Immature natural killer cell (primary cell): ENCODE measurements around the gene CACNA1C. TPM values are rescaled to one million over a fixed set of nuclear protein-coding genes. Genes with fewer than 3 reads are reported as not detected.

ENCODE experiments used
- DNase-seq, 3 donors: peaks; one replicate each; pipeline ENCODE4 v3.0.0; 2022; ENCODE audit warnings: mixed read lengths in 1 of 3
- H3K27ac Mint-ChIP-seq, 6 donors: one replicate each; pipeline ENCODE4 v1.8.0; 2020; ENCODE audit warnings: mixed read lengths in 6 of 6, mild to moderate bottlenecking in 5 of 6, inconsistent platforms in 4 of 6, moderate library complexity in 3 of 6
- H3K27me3 Mint-ChIP-seq, 3 donors: one replicate each; pipeline ENCODE4 v1.8.0; 2020 to 2021; ENCODE audit warnings: low read depth in 3 of 3, mild to moderate bottlenecking in 3 of 3, mixed read lengths in 3 of 3, moderate library complexity in 3 of 3, inconsistent platforms in 1 of 3
- H3K36me3 Mint-ChIP-seq, 3 donors: one replicate each; pipeline ENCODE4 v1.8.0; 2020; ENCODE audit warnings: mixed read lengths in 3 of 3, inconsistent platforms in 2 of 3, mild to moderate bottlenecking in 2 of 3
- H3K4me1 Mint-ChIP-seq, 2 donors: one replicate each; pipeline ENCODE4 v1.8.0; 2020; ENCODE audit warnings: inconsistent platforms in 2 of 2, mild to moderate bottlenecking in 2 of 2, mixed read lengths in 2 of 2, moderate library complexity in 1 of 2
- H3K4me3 Mint-ChIP-seq, 5 donors: one replicate each; pipeline ENCODE4 v1.8.0; 2020; ENCODE audit warnings: mild to moderate bottlenecking in 5 of 5, mixed read lengths in 5 of 5, inconsistent platforms in 3 of 5, moderate library complexity in 3 of 5
- H3K9me3 Mint-ChIP-seq, 6 donors: one replicate each; pipeline ENCODE4 v1.8.0; 2020; ENCODE audit warnings: mild to moderate bottlenecking in 6 of 6, mixed read lengths in 6 of 6, inconsistent platforms in 4 of 6, moderate library complexity in 3 of 6
- polyA plus RNA-seq, 3 donors: library from polyadenylated mRNA; unstranded; fragments of 300-500 nt; fragmentation: Illumina TruSeq; gene quantifications; one replicate each; pipeline ENCODE4 v1.2.3, GENCODE V29; 2021

The CACNA1C gene
- polyA plus RNA-seq, 3 donors from 2014 or later, result 0.05 to 0.36 (median 0.12) TPM

DNA sequence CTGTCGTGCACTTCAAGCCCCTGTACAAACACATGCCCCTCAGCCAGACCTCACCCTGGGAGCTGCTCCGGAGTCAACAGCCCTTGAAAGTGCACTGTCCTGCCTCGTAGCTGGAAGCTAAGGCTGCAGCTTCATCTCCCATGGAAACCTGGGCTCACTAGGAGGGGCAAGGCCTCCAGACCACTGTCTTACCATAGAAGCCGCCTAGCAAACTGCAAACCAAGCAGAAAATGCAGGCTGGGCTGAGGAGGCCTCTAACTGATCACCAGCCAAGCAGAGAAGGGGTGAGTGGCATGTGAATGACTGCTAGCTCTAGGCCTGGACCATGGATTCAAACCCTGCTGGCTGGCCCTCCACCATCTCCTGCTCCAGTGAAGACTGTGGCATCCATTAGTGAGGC, 340.2 kb downstream of the CACNA1C start:
- Mint-ChIP-seq H3K27ac (no peak overlapping the region), H3K36me3 (no peaks in the 10 kb centered on the region), H3K9me3 (peaks cover 0 to 2% (median 0%) of the 10 kb centered on the region in 6 donors), H3K4me1 (no peaks in the 10 kb centered on the region), H3K4me3 (no peak overlapping the region), H3K27me3 (peaks cover 0 to 2% (median 0%) of the 10 kb centered on the region in 3 donors)
- DNase-seq, result no peak

GRCh38 chr12:2393996-2394395, 341.2 kb downstream of the CACNA1C start:
- Mint-ChIP-seq H3K27ac (no peak overlapping the region), H3K27me3 (peaks cover 0 to 3% (median 0%) of the 10 kb centered on the region in 3 donors), H3K9me3 (peaks cover 0 to 2% (median 0%) of the 10 kb centered on the region in 6 donors), H3K4me1 (no peaks in the 10 kb centered on the region), H3K36me3 (no peaks in the 10 kb centered on the region), H3K4me3 (no peak overlapping the region)
- no peak for DNase-seq

- Mint-ChIP-seq H3K4me1 (no peaks in the 10 kb centered on the region), H3K27ac (no peak overlapping the region), H3K36me3 (no peaks in the 10 kb centered on the region), H3K4me3 (no peak overlapping the region), H3K9me3 (peaks cover 0 to 2% (median 0%) of the 10 kb centered on the region in 6 donors), H3K27me3 (peaks cover 0 to 4% (median 2%) of the 10 kb centered on the region in 3 donors)
- peak; percentile 4 to 13 (median 9) for DNase-seq
Observed at GRCh38 chr12:2395354-2395977, 342.7 kb downstream of the CACNA1C start.

- Mint-ChIP-seq H3K27ac (no peak overlapping the region), H3K4me1 (no peaks in the 10 kb centered on the region), H3K36me3 (no peaks in the 10 kb centered on the region), H3K4me3 (no peak overlapping the region), H3K9me3 (no peaks in the 10 kb centered on the region), H3K27me3 (peaks cover 0 to 4% (median 2%) of the 10 kb centered on the region in 3 donors)
- no peak for DNase-seq
Observed at GRCh38 chr12:2396448-2396871, 343.7 kb downstream of the CACNA1C start.

DNA sequence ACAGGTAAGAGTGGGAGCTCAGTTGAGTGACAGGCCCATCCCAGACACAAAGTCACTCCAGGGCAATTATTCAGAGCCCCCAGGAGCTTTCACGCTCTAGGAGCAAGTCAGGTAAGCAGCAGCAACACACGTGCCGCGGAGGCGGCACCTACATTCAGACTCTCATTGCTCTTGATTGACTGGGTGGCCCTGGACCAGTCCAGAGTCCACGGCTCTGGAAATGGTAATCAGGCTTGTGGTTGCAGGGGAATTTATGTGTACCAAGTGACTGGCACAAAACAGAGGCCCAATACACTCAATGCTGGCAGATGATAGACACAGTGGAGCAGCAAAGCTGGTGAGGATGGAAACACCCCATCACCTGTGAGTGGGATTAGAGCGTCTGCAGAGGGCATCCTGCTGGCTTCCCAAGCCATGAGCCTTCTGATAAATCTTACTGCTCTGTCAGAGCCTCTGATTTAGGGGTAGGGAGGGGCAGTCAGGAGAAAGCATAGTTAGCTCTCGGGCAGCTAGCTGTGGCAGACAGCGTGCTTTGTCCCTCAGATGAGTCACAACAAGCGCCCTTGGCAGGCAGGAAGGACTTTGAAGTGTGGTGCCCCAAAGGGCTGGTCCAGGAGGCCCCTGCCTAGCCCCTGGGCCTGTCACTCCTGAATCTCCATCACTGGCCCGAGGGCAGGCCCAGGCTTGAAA, 344.7 kb downstream of the CACNA1C start:
- H3K4me3 Mint-ChIP-seq, result no peak overlapping the region
- no peak for DNase-seq
- H3K27me3 Mint-ChIP-seq, result peaks cover 0 to 3% (median 2%) of the 10 kb centered on the region in 3 donors
- no peaks in the 10 kb centered on the region for H3K36me3 Mint-ChIP-seq
- H3K27ac Mint-ChIP-seq, result no peak overlapping the region
- no peaks in the 10 kb centered on the region for H3K9me3 Mint-ChIP-seq
- H3K4me1 Mint-ChIP-seq, result no peaks in the 10 kb centered on the region

DNA sequence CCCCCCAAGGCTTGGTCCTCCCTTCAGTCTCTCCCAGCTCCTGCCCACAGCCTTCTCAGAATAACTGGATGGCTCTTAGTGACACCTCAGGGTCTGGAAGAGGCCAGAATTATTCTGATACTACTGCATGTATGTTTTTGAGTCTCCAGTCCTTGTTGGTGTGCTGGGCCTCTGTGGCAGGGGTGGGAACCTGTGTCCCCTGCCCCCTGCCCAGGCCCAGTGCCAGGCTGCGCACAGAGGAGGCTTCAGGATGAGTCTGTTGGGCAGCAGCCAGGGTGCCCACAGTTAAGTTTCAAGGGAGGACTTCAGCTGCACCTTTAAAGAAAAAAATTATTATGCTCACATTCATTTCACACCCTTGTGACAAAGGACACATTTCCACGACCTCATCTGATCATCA, 348.3 kb downstream of the CACNA1C start:
- Mint-ChIP-seq H3K27ac (no peak overlapping the region), H3K36me3 (no peaks in the 10 kb centered on the region), H3K4me1 (no peaks in the 10 kb centered on the region), H3K9me3 (no peaks in the 10 kb centered on the region), H3K4me3 (no peak overlapping the region), H3K27me3 (peaks cover 0 to 3% (median 2%) of the 10 kb centered on the region in 3 donors)
- no peak for DNase-seq

- peaks cover 0 to 3% (median 2%) of the 10 kb centered on the region in 3 donors for H3K27me3 Mint-ChIP-seq
- no peak overlapping the region for H3K4me3 Mint-ChIP-seq
- no peaks in the 10 kb centered on the region for H3K4me1 Mint-ChIP-seq
- no peaks in the 10 kb centered on the region for H3K36me3 Mint-ChIP-seq
- H3K9me3 Mint-ChIP-seq, result no peaks in the 10 kb centered on the region
- no peak overlapping the region for H3K27ac Mint-ChIP-seq
- DNase-seq, result no peak
Observed at GRCh38 chr12:2402073-2402579, 349.3 kb downstream of the CACNA1C start.

DNA sequence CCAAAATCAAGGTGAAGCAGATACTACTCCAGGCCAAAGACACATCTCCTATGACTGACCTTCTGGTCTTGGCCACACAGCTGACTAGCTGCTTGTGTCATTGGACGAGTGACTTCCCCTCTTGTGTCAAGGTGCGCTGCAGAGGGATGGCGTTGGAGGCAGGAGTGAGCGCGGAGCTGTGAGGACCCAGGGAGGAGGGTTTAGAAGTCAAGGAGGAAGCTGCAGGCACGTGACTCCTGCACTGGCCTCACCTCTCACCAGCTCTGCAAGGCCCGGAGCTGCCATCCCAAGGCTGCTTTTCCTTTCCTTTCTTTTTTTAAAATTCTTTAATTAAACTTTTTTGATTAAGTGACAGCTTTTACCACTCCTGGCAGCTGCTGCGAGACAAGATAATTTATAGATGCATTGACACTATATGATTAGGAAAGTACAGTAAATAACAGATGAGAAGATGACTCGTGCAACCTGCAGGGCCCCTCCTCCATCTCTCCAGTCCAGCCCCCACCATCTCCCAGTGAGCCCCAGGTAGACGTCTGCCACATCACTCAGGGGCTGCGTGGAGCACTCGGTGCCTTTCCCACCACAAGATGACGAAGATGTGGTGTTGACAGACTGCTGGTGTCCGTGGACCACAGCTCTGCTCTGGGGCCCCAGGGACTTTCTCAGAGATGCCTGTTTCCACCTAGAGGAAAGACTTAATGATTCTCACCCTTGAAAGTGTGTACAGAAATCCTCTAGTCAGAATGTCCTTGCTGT, 350.6 kb downstream of the CACNA1C start:
- DNase-seq, result peak in 2 of 3 donors; percentile 12 to 22
- Mint-ChIP-seq H3K9me3 (no peaks in the 10 kb centered on the region), H3K36me3 (no peaks in the 10 kb centered on the region), H3K27ac (no peak overlapping the region), H3K27me3 (peaks cover 0 to 3% (median 2%) of the 10 kb centered on the region in 3 donors), H3K4me3 (no peak overlapping the region), H3K4me1 (no peaks in the 10 kb centered on the region)

- H3K9me3 Mint-ChIP-seq, result no peaks in the 10 kb centered on the region
- H3K4me1 Mint-ChIP-seq, result no peaks in the 10 kb centered on the region
- H3K27ac Mint-ChIP-seq, result no peak overlapping the region
- H3K27me3 Mint-ChIP-seq, result peaks cover 0 to 2% (median 1%) of the 10 kb centered on the region in 3 donors
- H3K4me3 Mint-ChIP-seq, result no peak overlapping the region
- H3K36me3 Mint-ChIP-seq, result no peaks in the 10 kb centered on the region
- DNase-seq, result no peak
Observed at GRCh38 chr12:2405039-2405438, 352.3 kb downstream of the CACNA1C start.

DNA sequence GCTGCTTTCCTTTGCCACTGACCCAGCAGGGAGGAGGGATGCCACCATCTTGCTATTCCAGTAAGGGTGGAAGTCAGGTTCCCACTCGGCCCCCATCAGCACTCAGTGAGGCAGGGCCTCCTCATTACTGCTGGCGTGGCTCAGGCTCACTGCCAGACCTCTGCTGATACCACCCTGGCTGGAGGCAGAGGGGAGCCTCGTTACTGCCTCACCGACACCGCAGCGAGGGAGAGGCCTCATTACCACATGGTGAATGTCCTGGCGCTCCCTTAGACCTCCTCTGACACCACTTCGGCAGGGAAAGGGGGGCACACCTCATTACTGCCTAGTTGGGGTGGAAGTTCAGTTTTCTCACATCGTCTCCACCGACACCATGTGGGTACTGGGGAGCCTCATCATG, 354.1 kb downstream of the CACNA1C start:
- Mint-ChIP-seq H3K27ac (no peak overlapping the region), H3K36me3 (no peaks in the 10 kb centered on the region), H3K27me3 (peaks cover 0 to 2% (median 1%) of the 10 kb centered on the region in 3 donors), H3K4me1 (no peaks in the 10 kb centered on the region), H3K9me3 (no peaks in the 10 kb centered on the region), H3K4me3 (no peak overlapping the region)
- DNase-seq, result no peak

GRCh38 chr12:2408262-2408661, 355.5 kb downstream of the CACNA1C start:
- H3K4me1 Mint-ChIP-seq, result no peaks in the 10 kb centered on the region
- H3K27me3 Mint-ChIP-seq, result peaks cover 0 to 3% (median 1%) of the 10 kb centered on the region in 3 donors
- no peaks in the 10 kb centered on the region for H3K9me3 Mint-ChIP-seq
- H3K36me3 Mint-ChIP-seq, result no peaks in the 10 kb centered on the region
- no peak overlapping the region for H3K4me3 Mint-ChIP-seq
- DNase-seq, result no peak
- no peak overlapping the region for H3K27ac Mint-ChIP-seq

- Mint-ChIP-seq H3K27ac (no peak overlapping the region), H3K36me3 (no peaks in the 10 kb centered on the region)
- no peak for DNase-seq
Observed at GRCh38 chr12:2409656-2410265, 357.0 kb downstream of the CACNA1C start.

DNA sequence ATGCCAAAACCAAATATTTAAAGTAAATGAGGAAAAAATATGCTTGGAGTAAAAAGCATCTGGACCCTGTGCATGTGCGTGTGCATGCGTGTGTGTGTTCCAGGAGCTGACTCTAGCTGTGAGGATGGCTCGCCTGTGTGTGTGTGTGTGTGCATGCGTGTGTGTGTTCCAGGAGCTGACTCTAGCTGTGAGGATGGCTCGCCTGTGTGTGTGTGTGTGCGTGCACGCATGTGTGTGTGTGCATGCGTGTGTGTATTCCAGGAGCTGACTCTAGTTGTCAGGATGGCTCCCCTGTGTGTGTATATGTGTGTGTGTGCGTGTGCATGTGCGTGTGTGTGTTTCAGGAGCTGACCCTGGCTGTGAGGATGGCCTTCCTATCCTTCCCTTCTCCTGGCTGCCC, 357.7 kb downstream of the CACNA1C start:
- Mint-ChIP-seq H3K27ac (no peak overlapping the region), H3K9me3 (no peaks in the 10 kb centered on the region), H3K4me1 (no peaks in the 10 kb centered on the region), H3K27me3 (peaks cover 0 to 3% (median 1%) of the 10 kb centered on the region in 3 donors), H3K36me3 (no peaks in the 10 kb centered on the region), H3K4me3 (no peak overlapping the region)
- DNase-seq, result no peak

More at GRCh38 chr12:2409656-2410265, 357.0 kb downstream of the CACNA1C start:
- peaks cover 0 to 3% (median 1%) of the 10 kb centered on the region in 3 donors for H3K27me3 Mint-ChIP-seq
- no peak overlapping the region for H3K4me3 Mint-ChIP-seq
- H3K4me1 Mint-ChIP-seq, result no peaks in the 10 kb centered on the region
- H3K9me3 Mint-ChIP-seq, result no peaks in the 10 kb centered on the region
